NCI-H187 (cell line): ENCODE data around the gene FANCC.

ENCODE experiments used
- DNase-seq, 2 experiments: peaks; one replicate each; lab custom pipeline; 2025; lab: John Stamatoyannopoulos, UW

Gene FANCC

DNA sequence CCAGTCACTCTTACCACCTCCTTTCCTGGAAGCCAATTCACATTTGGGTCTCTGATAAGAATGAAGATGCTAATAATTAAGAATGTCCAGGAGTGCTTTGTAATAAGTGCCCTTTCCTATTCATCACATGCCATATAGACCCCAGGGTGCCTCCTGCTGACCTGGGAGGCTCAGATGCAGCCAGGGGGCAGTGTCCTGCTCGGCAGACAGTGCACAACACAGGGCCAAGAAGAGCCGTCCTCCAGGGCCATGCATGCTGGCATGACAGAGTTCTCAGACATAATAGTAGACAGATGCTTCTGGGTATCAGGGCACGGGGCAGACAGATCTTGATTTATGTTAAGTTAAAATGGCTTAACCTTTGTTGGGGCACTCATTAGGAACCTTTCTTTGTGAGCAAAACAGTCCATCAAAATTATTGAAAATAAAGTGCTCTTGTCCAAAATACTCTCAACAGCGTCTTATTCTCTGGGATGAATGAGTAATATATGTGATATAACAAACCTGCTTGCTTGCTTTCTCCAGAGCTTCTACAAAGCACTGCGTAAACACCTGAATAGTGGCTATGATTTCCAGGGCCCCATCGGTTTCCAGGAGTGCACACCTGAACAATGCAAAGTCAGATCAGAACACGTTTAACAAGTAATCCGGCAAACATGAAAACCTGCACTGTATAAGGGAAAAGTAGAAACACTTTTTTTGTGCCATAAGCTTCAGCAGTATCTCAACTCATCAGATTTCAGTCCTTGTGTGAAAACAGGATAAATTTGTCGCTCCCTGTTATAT, 192.7 kb downstream of the FANCC start:
- DNase-seq: no peak

DNA sequence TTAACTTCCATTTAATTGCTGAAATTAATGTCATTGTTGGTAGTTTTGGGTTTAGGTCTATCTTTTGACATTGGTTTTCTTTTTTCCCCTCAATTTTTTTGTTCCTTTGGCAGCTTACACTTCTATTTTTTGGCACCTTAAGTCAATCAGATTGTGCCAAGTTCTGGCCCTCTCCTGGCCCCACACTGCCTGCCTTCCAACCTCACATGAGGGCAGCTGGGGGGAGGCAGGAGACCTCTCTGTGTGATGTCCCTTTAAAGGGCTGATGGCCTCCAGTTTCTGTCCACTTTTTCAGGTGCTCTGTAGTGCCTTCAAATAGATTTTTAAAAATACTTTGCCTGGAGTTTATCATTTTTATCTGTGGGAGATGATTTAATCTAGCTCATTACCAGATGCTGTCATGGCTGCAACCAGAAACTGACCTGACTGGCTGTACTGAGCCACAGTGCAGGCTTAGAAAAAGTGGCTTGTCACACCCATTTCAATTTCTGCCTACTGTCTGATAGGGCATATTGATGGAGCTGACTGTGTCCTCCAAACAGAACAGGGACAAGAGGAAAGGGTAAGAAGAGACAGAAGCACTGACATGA, 196.6 kb downstream of the FANCC start:
- no peak for DNase-seq

DNA sequence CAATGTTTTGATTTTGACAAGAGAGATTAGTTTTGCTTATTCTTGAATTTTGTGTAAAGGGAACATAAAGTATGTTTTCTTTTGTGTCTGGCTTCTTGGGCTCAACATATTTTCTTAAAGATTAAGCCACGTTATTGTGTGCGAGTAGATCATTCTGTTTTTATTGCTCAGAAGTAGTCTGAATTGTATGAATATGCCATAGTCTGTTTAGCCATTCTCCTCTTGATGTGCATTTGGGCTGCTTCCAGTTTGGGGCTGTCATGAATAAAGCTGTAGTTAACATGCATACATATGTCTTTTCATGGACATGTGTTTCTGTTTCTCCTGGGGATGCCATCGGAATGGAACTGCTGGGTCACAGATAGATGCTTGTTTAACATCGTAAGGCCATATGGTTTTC, 198.9 kb downstream of the FANCC start:
- no peak for DNase-seq

DNA sequence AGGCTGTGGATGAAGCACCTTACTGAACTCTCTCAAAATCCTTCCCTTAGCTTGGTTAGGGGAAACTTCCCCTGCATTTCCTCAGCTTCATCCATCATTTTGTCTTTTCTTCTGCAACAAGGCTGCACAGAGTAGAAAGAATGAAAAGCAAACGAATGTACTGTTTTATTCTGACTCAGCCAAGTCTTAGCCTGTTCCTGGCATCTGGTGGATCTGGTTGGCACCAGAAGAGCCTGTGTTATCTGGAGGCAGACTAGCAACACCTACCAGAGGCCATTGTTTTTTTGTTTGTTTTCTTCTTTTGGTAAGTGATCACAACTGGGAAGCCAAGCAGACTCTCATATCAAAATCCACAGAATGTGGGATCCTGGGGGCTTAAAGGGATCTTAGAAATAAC, 200.7 kb downstream of the FANCC start:
- DNase-seq: no peak

DNA sequence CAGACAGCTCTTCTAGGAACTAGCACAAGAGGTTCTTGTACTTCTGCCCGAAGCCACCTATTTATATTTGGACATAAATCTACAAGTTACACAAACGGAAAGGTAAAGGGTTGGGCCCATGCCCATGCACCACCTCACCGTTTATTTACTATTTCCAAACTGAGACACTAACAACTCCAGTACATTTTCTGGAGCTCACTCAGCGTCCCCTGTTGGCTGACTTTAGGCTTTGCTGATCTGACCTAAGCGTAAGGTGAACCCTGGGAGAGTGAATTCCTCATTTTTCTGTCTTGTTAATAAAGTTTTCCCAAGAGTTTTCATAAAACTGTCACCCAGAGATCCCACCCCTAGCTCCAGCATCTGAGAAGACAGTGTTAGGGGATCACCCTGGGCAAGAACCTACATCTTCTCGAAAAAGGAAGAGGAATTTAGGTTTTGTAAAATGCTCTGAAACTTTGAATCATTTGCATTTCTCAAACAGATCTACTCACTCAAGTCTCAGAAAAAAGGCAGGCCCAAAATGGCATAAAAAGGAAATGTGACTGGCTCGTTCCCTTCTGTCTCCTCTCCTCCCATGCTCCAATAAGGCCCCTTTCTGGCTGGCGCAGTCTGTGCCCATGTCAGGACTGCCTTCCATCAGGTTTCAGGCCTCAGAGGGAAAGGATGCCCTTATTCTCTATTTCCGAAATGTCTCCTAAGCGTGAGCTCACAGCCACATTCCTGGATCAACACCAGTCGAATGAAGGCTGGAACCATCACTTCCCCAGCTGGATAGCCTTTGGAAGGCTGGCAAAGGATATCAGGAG, 201.3 kb downstream of the FANCC start:
- DNase-seq: no peak

DNA sequence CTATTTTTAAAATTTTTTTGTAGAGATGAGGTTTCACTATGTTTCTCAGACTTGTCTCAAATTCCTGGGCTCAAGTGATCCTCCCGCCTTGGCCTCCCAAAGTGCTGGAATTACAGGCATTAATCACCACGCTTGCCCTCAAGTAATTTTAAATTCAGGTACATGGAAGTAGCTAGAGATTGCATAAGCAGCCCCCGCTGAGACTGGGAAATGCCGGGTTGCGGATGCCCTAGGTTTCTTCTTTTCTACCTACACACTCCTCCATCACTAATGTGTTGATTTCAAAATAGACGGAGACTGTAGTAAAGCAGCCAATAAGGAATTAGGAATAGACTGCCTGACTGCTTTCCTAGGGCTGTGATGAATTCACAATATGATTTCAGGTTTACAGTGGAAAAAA, 202.4 kb downstream of the FANCC start:
- DNase-seq: no peak

DNA sequence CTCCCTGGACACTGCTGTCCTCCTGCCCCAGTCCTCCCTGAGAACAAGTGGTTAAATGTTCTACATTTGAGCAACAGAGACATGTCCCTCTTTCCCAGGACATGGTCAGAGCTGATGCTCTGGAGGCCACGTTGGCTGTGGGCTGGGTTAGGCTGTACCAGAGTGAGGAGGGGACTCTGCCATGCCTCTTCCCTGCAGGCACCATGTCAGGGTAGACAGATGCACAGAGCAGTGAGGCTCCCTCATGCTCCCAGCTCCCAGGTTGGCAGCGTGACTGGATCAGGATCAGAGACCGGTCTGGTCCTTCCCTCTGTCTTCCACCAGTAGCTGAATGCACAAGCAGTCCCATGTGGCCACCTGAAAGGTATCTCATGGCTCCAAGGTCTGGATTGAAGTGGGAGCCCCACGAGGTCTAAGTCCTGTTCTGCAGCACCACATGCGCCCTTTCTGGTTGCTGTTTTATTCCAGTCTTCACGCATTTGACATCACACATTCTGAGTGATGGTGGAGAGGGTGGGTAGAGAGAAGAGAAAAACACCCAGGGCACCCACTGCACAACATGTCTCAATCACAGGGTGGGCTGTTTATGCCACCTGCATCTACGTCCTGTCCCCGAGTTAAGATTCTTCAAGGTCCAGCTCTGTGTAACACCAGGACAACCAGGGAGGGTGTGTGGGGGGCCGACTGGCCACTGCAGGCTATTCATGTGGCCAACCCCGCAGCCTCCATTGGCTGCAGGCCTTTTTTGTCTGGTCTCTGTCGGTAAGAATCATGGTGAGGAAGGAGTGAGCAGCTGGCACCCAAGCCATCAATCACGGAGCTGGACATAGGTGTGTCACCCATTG, 204.9 kb downstream of the FANCC start:
- DNase-seq: no peak

DNA sequence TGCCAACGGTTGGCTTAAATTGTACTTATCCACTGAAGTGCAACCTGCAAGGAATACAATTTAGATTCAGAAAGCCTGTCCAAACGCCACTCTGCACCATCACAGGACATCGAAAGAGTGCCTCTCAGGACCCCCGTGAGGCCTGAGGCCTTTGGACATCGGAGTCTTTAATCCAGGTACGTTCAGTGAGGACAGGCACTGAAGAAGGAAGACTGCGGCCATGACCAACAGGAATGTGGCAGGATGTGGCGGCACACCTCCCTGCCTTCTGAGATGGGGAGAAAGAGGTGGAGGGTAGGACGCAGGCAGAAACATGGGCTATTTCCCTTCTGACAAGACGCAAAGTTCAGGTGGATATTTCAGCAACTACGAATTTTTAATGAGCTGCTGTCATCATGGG, 205.8 kb downstream of the FANCC start:
- no peak for DNase-seq

DNA sequence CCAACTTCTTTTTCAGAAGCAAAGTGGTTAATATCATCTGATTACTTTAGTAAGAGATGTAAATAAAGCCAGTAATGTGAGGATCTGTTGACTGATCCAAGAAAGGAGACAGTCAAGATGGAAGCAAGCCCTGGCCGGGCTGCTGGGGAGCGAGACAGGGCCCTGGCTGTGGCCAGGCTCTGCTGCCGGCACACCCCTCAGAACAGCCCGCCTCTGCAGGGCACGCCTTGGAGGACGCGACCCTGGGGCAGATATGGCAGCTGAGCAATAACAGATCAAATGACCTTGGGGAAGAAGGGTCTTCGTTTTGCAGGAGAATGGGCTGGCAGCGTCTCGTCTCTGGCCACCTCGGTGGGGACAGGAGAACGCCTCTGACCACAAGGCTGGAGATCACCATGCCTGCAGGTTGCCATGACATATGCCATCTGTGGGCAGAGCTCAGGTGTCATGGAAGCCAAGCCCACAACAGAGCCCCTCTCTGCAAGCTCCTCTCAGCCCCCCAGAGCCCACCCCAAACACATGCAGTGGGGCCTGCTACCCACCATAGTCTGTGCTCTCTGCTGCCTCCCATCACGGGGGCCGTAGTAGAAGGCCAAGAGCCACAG, 206.5 kb downstream of the FANCC start:
- DNase-seq: no peak

DNA sequence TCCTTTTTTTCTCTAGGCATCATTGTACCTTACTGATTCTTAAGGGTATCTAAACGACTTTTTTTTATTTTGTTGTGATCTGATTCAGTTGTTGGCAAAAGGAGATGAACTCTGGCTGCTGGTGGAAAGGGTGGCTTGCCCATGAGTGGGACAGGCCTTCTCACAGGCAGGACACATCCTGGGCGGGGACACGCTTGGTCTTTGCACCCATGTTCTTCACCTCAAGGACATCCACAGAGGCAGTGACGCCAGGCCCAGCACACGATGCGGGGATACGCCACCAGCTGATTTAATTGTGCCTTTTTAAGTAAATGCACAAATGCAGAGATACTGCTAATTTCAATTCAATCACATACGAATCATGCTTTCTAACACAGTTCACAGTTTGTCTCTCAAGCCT, 208.1 kb downstream of the FANCC start:
- DNase-seq: no peak

DNA sequence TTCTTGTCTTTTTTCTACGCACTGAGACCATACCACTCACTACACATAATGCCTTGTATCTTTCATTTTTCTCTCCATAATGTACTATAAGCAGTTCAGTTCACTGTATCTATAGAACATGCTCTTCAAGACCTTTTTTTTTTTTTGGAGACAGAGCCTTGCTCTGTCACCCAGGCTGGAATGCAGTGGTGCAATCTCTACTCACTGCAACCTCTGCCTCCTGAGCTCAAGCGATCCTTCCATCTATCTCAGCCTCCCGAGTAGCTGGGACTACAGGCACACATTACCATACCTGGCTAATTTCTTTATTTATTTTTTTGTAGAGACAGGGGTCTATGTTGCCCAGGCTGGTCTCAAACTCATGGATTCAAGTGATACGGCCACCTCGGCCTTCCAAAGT, 208.7 kb downstream of the FANCC start:
- DNase-seq: no peak

DNA sequence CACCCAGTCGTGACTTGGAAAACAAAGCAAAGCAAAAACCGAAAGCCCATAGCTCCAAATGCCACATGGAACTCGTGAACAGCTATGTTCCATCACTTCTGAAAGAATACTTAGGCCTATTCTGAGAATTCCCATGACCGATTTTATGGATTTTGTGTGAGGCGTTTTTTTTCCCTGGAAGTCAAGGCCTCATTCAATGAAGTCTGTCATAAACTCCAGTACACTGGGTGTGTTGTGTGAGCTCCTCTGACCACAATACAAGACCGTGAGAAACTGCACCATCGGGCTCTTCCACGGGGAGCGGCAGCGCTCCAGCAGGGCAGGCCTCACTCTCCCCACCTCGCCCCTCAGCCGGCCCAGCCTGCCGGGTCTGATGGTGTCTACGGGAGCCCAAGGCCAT, 209.5 kb downstream of the FANCC start:
- no peak for DNase-seq

DNA sequence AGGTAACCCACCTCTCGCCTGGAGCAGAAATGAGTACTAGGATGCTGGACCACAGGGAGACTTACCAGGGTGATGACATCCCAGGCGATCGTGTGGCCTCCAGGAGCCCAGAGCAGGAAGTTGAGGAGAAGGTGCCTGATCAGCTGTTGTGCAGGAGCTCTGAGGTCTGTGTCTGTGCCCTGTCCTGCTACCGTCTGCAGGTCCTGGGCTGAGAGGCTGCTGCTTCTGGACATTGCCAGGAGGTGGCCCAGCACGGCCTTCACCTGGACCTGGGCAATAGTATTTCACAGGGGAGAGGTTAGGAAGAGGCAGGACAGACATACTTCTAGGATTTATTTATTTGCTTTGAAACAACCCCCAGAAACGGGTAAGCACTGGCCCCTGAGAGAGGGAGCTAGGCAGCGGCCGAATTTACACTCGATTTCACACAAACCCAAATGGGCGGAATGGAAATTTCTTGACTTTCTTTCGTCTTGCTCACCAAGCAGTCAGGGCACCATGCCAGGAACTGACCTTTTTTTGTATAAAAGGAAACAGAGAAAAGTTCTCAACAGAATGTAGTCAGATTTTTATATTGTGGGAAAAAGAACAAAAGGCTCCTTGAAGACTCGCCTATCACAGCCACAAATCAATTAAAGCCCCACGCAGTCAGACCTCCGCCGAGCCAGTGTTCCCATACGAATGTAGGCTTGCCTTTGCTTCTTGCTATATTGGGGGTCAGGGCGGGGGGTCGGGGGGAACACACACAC, 210.3 kb downstream of the FANCC start:
- DNase-seq: no peak

DNA sequence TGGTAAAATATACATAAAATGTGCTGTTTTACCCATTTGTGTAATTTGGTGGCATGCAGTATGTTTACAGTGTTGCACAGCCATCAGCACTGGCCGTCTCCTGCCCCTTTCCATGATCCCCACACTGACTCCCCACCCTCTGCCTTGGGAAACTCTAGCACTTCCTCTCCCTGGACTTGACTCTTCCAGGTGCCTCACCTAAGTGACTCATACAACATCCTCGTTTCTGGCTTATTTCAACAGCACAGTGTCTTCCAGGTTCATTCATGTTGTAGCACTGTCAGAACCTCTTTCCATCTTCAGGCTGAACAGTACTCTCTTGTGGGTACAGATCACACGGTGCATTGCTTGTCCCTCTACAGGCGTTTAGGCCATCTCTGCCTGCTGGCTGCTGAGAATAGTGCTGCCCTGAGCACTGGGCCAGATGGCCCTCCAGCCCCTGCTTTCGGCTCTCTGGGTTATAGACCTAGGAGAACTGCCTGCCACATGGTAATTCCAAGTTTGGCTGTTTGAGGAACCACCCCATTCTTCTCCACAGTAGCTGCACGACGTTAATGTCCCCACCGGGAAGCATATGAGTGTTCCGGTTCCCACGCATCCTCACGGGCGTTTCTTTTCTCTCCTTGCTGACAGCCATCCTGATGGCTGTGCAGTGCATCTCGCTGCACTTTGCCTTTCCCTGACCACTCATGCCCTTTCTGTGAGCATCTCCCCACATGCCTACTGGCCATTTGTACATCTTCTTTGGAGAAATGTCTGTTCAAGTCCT, 211.8 kb downstream of the FANCC start:
- no peak for DNase-seq

DNA sequence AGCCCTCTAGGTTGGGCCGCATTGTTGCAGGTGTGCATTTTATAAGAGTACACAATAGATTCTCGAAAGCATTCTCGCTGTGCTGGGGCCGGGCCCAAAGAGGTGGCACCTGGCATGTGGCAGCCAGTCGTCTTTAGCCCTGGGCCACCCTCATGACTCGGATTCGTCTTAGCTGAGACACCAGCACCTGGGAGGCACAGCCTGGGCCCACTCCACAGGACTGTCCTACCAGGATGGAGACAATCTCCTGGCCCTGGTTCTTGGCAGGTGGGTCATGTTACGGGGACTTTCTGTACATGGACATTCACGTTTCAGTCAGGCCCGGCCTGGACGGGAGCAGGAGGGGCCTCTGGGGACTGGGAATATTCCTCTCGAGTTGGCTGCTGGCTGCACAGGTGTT, 212.5 kb downstream of the FANCC start:
- no peak for DNase-seq

DNA sequence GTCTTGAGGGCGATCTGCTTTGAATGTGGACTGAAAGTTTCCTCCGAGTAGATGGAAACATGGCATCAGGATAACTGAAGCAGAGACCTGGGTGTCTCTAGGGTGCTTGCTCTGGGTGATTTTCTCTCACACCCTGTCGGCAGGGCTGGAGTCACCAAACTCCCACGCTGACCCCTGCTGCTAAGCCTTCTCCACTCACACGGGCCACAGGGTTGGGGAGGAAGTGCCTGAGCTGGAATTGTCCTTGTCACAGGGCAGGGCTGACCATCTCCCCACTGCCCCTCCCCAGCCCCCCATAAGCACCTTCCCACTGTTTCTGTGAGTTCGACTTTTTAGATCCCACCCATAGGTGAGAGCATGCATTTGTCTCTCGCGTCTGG, 212.9 kb downstream of the FANCC start:
- no peak for DNase-seq

DNA sequence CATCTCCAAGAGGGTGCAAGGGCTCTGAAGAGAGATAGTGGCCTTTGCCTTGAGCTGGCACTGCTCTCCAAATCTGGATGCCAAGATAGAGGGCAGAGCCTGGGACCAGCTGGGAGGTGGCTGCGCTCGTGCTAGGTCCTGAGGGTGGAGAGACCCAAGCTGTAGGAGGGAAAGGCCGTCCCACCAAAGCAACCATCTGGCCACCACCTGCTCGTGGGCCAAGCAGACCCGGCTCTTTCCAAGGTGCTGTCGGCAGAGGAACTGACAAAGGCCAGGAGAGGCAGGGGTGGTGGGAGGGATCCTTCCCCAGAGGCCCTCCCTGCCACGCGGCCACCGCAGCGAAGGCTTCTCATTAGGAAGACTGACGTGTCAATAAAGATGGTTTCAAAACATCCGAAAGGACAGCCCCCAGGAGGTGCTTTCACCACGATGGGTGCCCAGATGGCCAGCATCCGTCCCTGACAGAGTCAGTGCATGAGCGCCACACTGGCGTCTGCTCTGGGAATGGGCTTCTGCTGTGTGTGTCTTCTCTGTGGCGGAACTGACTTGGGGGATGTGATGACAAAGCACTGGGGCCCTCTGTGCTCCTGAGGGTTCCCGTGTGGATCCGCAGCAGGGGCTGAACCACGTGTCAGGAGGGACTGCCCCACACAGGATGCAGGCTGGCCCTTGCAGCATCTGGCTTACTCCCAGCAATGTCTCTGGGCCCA, 213.5 kb downstream of the FANCC start:
- DNase-seq: no peak

DNA sequence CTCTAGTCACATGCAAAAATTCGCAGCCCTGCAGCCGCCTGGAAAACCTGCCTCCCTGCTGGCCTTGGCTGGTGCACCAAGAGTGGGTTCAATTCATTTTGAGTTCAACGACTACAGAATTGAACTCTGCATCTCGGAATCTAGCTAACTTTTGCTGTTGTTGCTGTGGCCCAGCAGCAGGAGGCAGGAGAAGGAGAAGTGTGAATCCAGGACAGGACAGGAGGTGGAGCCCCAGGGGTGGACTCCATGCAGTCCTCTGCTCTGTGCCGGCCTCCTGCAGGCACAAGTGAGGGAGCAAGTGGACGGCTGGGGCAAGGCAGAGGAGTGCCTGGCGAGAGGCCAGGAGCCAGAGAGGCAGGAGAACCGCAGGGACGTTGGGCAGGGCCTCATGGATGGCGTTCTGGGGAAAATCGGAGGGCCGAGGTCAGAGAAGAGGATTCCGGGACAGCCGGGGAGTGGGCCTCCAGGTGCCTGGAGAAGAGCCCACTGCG, 214.2 kb downstream of the FANCC start:
- no peak for DNase-seq

DNA sequence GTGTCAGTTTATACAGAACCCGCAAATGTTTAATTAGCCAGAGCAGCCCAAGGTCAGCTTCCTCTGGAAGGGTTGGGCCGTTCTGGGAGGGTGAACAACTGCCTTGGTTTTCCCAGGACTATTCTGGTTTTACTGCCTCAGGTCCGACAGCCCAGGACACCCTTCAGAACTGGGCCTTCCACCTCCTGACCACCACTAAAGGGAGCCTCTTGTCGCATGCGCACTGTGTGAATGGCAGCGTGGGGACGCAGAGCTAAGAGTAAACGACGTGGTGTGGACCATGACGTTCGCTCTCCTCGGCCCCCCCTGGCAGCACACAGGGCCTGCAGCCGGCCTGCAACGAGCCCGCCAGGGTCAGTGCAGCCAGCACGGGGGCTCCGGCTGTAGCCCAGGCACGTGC, 214.9 kb downstream of the FANCC start:
- DNase-seq: no peak
